Germinal center (tissue), 1 donor: ENCODE data around the gene INTS3.
A peak's percentile ranks its signal among the peaks of the same experiment; 100 is the strongest.
"Not testable (repeated sequence)": the region's sequence is repeated elsewhere in the genome, so short reads cannot be mapped to it uniquely, and the experiment has no call there.

Source experiments
- DNase-seq: peaks from one replicate; pipeline ENCODE4 v3.0.0; 2012; ENCODE audit warnings: mixed read lengths, low spot score

Gene INTS3

GRCh38 chr1:153711026-153711425, 16.8 kb upstream of the INTS3 start:
- DNase-seq: no peak

GRCh38 chr1:153716211-153716610, 11.6 kb upstream of the INTS3 start:
- DNase-seq: not testable (repeated sequence)

GRCh38 chr1:153717330-153717729, 10.5 kb upstream of the INTS3 start:
- DNase-seq: no peak

- DNase-seq: no peak
Measured at GRCh38 chr1:153723687-153724086, 4.2 kb upstream of the INTS3 start.

GRCh38 chr1:153724634-153725033, 3.2 kb upstream of the INTS3 start:
- not testable (repeated sequence) for DNase-seq

GRCh38 chr1:153728305-153729066, 636 bp downstream of the INTS3 start:
- peak; percentile 40 for DNase-seq

GRCh38 chr1:153730468-153730988, 2.7 kb downstream of the INTS3 start:
- DNase-seq: no peak

- DNase-seq: no peak
Measured at GRCh38 chr1:153733970-153734369, 6.1 kb downstream of the INTS3 start.

- no peak for DNase-seq
Measured at GRCh38 chr1:153734396-153735089, 6.7 kb downstream of the INTS3 start.

GRCh38 chr1:153735090-153735420, 7.2 kb downstream of the INTS3 start:
- DNase-seq: no peak

GRCh38 chr1:153741986-153742385, 14.1 kb downstream of the INTS3 start:
- no peak for DNase-seq

GRCh38 chr1:153742411-153743142, 14.7 kb downstream of the INTS3 start:
- peak; percentile 45 for DNase-seq

- no peak for DNase-seq
Measured at GRCh38 chr1:153745417-153745816, 17.6 kb downstream of the INTS3 start.

GRCh38 chr1:153746174-153746573, 18.3 kb downstream of the INTS3 start:
- DNase-seq: no peak

GRCh38 chr1:153748903-153749302, 21.1 kb downstream of the INTS3 start:
- no peak for DNase-seq

- DNase-seq: peak; percentile 90
Measured at GRCh38 chr1:153749408-153750005, 21.7 kb downstream of the INTS3 start.

- DNase-seq: no peak
Measured at GRCh38 chr1:153750026-153750995, 22.5 kb downstream of the INTS3 start.

- no peak for DNase-seq
Measured at GRCh38 chr1:153752072-153752471, 24.2 kb downstream of the INTS3 start.

- DNase-seq: no peak
Measured at GRCh38 chr1:153752571-153753195, 24.8 kb downstream of the INTS3 start.

GRCh38 chr1:153754266-153754665, 26.4 kb downstream of the INTS3 start:
- DNase-seq: no peak

- DNase-seq: no peak
Measured at GRCh38 chr1:153760440-153760839, 32.6 kb downstream of the INTS3 start.
